ENCODE measurements around the gene TLR9.

Gene TLR9

GRCh38 chr3:52175416-52176179 is 49.8 kb downstream of the TLR9 start:
- no peak for DNase-seq (ENCODE audit: low spot score)
- Histone ChIP-seq H3K36me3 (ENCODE audit: low read depth) (no peaks in the 10 kb centered on the region), H3K27me3 (ENCODE audit: insufficient read depth, poor library complexity, severe bottlenecking) (no peaks in the 10 kb centered on the region), H3K9me3 (ENCODE audit: severe bottlenecking) (no peaks in the 10 kb centered on the region), H3K4me1 (ENCODE audit: insufficient read depth, poor library complexity, severe bottlenecking) (no peaks in the 10 kb centered on the region), H3K4me3 (ENCODE audit: severe bottlenecking) (no peak overlapping the region), H3K27ac (ENCODE audit: poor library complexity, severe bottlenecking) (no peak overlapping the region)
- TF ChIP-seq CTCF (IDR thresholded peaks at IDR 0.05; ENCODE audit: poor library complexity, severe bottlenecking) = no peak
- no peak for ATAC-seq (ENCODE audit: low read depth)

GRCh38 chr3:52174896-52175295 is 50.5 kb downstream of the TLR9 start:
- ATAC-seq (ENCODE audit: low read depth) (no peak), DNase-seq (ENCODE audit: low spot score) (no peak)
- no peaks in the 10 kb centered on the region for H3K36me3 ChIP-seq (ENCODE audit: low read depth)
- H3K4me1 ChIP-seq (ENCODE audit: insufficient read depth, poor library complexity, severe bottlenecking) = no peaks in the 10 kb centered on the region
- no peaks in the 10 kb centered on the region for H3K9me3 ChIP-seq (ENCODE audit: severe bottlenecking)
- H3K4me3 ChIP-seq (ENCODE audit: severe bottlenecking) = no peak overlapping the region
- no peak overlapping the region for H3K27ac ChIP-seq (ENCODE audit: poor library complexity, severe bottlenecking)
- TF ChIP-seq CTCF (IDR thresholded peaks at IDR 0.05; ENCODE audit: poor library complexity, severe bottlenecking) = no peak
- no peaks in the 10 kb centered on the region for H3K27me3 ChIP-seq (ENCODE audit: insufficient read depth, poor library complexity, severe bottlenecking)

- TF ChIP-seq CTCF (IDR thresholded peaks at IDR 0.05; ENCODE audit: poor library complexity, severe bottlenecking) = no peak
- ATAC-seq (ENCODE audit: low read depth) (no peak), DNase-seq (ENCODE audit: low spot score) (no peak)
- Histone ChIP-seq H3K4me3 (ENCODE audit: severe bottlenecking) (no peak overlapping the region), H3K36me3 (ENCODE audit: low read depth) (no peaks in the 10 kb centered on the region), H3K27me3 (ENCODE audit: insufficient read depth, poor library complexity, severe bottlenecking) (no peaks in the 10 kb centered on the region), H3K4me1 (ENCODE audit: insufficient read depth, poor library complexity, severe bottlenecking) (no peaks in the 10 kb centered on the region), H3K9me3 (ENCODE audit: severe bottlenecking) (no peaks in the 10 kb centered on the region), H3K27ac (ENCODE audit: poor library complexity, severe bottlenecking) (no peak overlapping the region)
Observed at GRCh38 chr3:52173101-52173500, 52.3 kb downstream of the TLR9 start.

GRCh38 chr3:52172262-52172757 is 53.1 kb downstream of the TLR9 start:
- Histone ChIP-seq H3K4me3 (ENCODE audit: severe bottlenecking) (no peak overlapping the region), H3K4me1 (ENCODE audit: insufficient read depth, poor library complexity, severe bottlenecking) (no peaks in the 10 kb centered on the region), H3K27me3 (ENCODE audit: insufficient read depth, poor library complexity, severe bottlenecking) (no peaks in the 10 kb centered on the region), H3K36me3 (ENCODE audit: low read depth) (no peaks in the 10 kb centered on the region), H3K27ac (ENCODE audit: poor library complexity, severe bottlenecking) (no peak overlapping the region), H3K9me3 (ENCODE audit: severe bottlenecking) (no peaks in the 10 kb centered on the region)
- TF ChIP-seq CTCF (IDR thresholded peaks at IDR 0.05; ENCODE audit: poor library complexity, severe bottlenecking) = no peak
- ATAC-seq (ENCODE audit: low read depth) (no peak), DNase-seq (ENCODE audit: low spot score) (no peak)
